Measurements from ENCODE around the gene SRSF4. TPM values are rescaled to one million over a fixed set of nuclear protein-coding genes. Genes with fewer than 3 reads are reported as not detected.
A peak's percentile ranks its signal among the peaks of the same experiment; 100 is the strongest.

The SRSF4 gene
- total RNA-seq, 1 donor from 2014 or later: 89.0 TPM

DNA sequence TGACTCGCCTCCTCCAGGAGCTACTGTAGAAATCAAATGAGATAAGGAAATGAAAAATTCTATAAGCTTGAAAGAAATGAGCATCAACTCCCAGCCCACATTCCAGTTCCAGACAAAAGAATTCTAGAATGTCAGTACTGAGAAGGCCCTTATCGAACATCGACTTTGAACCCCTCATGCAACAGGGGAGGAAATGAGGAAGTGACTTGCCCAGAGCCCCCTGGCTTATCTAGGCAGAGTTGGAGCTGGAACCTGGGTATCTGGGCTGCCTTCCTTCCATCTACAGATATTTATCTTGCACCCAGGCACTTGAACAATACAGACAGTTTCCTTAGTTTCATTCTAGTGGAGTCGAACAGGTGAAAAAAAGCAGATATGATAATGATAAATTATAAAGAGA lies 26.7 kb upstream of the SRSF4 start:
- TF ChIP-seq, protein P1, sequence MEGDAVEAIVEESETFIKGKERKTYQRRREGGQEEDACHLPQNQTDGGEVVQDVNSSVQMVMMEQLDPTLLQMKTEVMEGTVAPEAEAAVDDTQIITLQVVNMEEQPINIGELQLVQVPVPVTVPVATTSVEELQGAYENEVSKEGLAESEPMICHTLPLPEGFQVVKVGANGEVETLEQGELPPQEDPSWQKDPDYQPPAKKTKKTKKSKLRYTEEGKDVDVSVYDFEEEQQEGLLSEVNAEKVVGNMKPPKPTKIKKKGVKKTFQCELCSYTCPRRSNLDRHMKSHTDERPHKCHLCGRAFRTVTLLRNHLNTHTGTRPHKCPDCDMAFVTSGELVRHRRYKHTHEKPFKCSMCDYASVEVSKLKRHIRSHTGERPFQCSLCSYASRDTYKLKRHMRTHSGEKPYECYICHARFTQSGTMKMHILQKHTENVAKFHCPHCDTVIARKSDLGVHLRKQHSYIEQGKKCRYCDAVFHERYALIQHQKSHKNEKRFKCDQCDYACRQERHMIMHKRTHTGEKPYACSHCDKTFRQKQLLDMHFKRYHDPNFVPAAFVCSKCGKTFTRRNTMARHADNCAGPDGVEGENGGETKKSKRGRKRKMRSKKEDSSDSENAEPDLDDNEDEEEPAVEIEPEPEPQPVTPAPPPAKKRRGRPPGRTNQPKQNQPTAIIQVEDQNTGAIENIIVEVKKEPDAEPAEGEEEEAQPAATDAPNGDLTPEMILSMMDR (IDR thresholded peaks at IDR 0.05): no peak
- Histone ChIP-seq H3K27me3 (no peaks in the 10 kb centered on the region), H3K4me1 (no peaks in the 10 kb centered on the region), H3K9me3 (no peaks in the 10 kb centered on the region), H3K4me3 (no peak overlapping the region), H3K27ac (no peak overlapping the region), H3K36me3 (peaks cover 38% of the 10 kb centered on the region)
- ATAC-seq: no peak
- intact Hi-C loops (cut with DNase I): loop anchor here (10.0 kb wide), 1 partner anchor 424 kb away; no protein-coding TSS in a partner anchor
- DNase-seq: no peak

DNA sequence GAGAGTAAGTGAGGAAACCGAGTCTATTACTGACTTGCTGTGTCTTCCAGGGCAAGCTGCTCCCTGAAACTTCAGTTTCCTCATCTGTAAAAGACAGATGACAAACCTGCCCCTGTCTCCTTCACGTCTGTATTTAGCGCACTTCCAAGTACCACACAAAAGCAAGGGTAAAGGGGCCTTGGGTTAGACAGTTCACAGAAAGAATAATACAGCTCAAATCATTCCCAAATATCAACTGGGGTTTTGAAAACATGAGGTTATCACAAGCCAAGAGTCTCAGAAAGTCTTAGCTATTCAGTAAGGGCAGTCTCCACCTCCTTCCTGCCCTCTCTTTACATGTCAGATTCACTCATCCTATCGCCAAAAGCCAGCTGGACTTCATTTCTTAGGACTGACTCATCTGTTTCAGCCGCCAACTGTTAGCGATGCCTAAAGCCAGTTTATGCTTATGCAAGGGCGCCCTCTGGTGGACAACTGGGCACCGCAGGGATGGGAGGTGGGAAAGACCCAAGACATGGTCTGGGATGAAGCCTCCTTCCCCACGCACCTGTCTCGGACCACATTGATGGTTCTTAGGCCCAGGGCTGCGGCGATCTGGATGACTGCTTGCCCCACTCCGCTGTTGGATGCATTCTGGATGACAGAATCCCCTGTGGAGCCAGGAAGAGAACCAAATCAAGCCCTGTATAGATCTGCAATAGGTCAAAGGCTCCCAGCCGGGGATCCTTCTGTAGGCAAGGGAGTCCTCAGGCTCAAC lies 21.1 kb upstream of the SRSF4 start:
- Histone ChIP-seq H3K4me3 (no peak overlapping the region), H3K9me3 (no peaks in the 10 kb centered on the region), H3K27ac (peak overlapping the region; percentile 85), H3K4me1 (peaks cover 15% of the 10 kb centered on the region), H3K27me3 (no peaks in the 10 kb centered on the region), H3K36me3 (peaks cover 47% of the 10 kb centered on the region)
- intact Hi-C loops (cut with DNase I): loop anchor here (10.0 kb wide), 1 partner anchor 418 kb away; no protein-coding TSS in a partner anchor
- TF ChIP-seq, protein P1 (IDR thresholded peaks at IDR 0.05): peak; percentile 99
- DNase-seq (peak; percentile 95), ATAC-seq (peak; percentile 97)

DNA sequence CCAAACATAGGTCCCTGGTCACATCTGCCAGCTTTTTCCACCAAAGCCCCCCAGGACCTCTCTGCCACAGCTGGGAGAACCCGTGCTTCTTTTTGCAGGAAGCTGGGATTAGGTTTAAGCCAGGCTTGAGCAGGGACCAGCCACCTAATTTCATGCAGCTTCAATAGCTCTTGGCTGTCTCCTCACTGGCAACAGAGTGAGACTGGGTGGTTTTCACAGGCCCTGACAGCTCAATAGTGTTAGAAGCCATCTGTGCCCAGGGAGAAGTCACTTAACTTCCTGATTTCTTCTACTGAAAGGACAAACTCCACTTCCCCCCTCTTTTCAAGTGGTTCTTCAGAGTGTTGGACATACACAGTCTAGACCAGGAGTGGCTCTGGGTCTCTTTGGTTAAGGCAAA lies 20.4 kb upstream of the SRSF4 start:
- Histone ChIP-seq H3K4me1 (peaks cover 15% of the 10 kb centered on the region), H3K27me3 (no peaks in the 10 kb centered on the region), H3K36me3 (peaks cover 47% of the 10 kb centered on the region), H3K27ac (peak overlapping the region; percentile 85), H3K9me3 (no peaks in the 10 kb centered on the region), H3K4me3 (no peak overlapping the region)
- no peak for DNase-seq
- peak; percentile 72 for ATAC-seq
- intact Hi-C loops (cut with DNase I): loop anchor here (10.0 kb wide), 1 partner anchor 417 kb away; no protein-coding TSS in a partner anchor
- TF ChIP-seq, protein P1 (IDR thresholded peaks at IDR 0.05): no peak

DNA sequence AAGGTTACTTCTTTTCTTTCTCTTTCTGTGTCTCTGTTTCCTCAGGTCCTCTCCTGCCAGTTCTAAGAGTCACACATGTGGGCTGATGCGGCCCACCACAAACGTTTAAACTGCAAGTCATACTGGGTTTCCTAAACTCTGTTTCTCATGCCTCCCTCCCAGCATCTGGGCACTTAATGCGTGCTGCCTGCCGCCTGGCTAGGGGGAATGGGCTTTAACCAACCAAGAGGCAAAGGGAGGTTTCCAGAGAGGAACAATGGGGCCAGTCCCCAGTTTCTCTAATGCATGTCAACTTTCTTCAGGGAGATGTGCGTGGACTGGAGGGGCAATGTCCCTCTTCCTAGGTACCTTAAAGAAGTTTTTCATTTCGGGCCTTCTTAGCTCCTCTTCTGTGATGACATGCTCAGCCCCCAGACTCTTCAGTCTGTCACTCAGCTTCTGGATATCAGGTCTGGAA lies 19.9 kb upstream of the SRSF4 start:
- H3K27me3 ChIP-seq: no peaks in the 10 kb centered on the region
- TF ChIP-seq, protein P1 (IDR thresholded peaks at IDR 0.05): no peak
- H3K9me3 ChIP-seq: no peaks in the 10 kb centered on the region
- DNase-seq: no peak
- no peak for ATAC-seq
- no peak overlapping the region for H3K4me3 ChIP-seq
- peak overlapping the region; percentile 85 for H3K27ac ChIP-seq
- peaks cover 15% of the 10 kb centered on the region for H3K4me1 ChIP-seq
- intact Hi-C loops (cut with DNase I): loop anchor here (10.0 kb wide), 1 partner anchor 417 kb away; no protein-coding TSS in a partner anchor
- H3K36me3 ChIP-seq: peaks cover 46% of the 10 kb centered on the region

DNA sequence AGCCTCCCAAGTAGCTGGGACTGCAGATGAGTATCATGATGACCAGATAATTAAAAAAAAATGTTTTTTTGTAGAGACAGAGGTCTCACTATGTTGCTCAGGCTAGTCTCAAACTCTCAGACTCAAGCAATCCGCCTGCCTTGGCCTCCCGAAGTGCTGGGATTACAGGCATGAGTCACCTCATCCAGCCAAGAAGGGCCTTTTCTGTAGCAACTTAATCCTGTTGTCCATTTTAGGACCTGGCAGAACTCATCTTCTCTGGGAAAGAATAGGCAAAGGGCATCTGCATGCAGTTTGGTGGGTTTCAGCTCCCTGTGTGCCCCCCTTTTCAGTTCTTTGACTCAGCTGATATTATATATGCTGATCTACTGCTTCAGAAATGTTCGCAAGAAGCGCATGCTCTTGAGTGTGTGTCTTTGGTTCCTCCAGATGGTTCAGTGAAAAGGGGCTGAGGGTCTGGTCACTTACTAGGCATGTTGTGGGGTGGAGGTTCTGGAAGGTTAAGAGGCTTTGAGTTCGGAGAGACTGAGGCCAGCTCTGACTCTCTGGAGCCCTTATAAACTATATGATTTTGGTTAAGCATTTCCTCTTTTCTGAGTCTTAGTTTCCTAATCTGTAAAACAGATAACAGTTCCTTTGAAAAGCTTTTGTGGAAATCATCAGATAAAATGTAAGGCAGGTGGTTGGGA lies 19.4 kb upstream of the SRSF4 start:
- no peak overlapping the region for H3K4me3 ChIP-seq
- H3K9me3 ChIP-seq: no peaks in the 10 kb centered on the region
- intact Hi-C loops (cut with DNase I): loop anchor here (10.0 kb wide), 1 partner anchor 416 kb away; no protein-coding TSS in a partner anchor
- ATAC-seq (no peak), DNase-seq (no peak)
- no peaks in the 10 kb centered on the region for H3K27me3 ChIP-seq
- peaks cover 15% of the 10 kb centered on the region for H3K4me1 ChIP-seq
- H3K27ac ChIP-seq: peak overlapping the region; percentile 85
- TF ChIP-seq, protein P1 (IDR thresholded peaks at IDR 0.05): no peak
- peaks cover 41% of the 10 kb centered on the region for H3K36me3 ChIP-seq

Measured in upper lobe of right lung (tissue), 1 donor.